HUES6 (cell line): Measurements from ENCODE around the gene MX2.
"Not testable (repeated sequence)": the region's sequence is repeated elsewhere in the genome, so short reads cannot be mapped to it uniquely, and the experiment has no call there.

Experiments used
- H3K27ac ChIP-seq: 2 replicates; pipeline ENCODE4 v1.7.0; 2013; ENCODE audit warnings: low read depth, mild to moderate bottlenecking, low read length, inconsistent platforms
- H3K27me3 ChIP-seq: 2 replicates; pipeline ENCODE4 v1.6.1; 2013; ENCODE audit warnings: low read length; ENCODE audit not compliant: control insufficient read depth, insufficient read depth
- H3K36me3 ChIP-seq: 2 replicates; pipeline ENCODE4 v1.6.1; 2013; ENCODE audit warnings: low read length; ENCODE audit not compliant: control insufficient read depth, insufficient read depth
- H3K4me1 ChIP-seq: 2 replicates; pipeline ENCODE4 v1.6.1; 2013; ENCODE audit warnings: low read length; ENCODE audit not compliant: control insufficient read depth, insufficient read depth
- H3K4me3 ChIP-seq: 2 replicates; pipeline ENCODE4 v1.5.1; 2013; ENCODE audit warnings: low read depth, low read length
- H3K9ac ChIP-seq: one replicate; pipeline ENCODE4 v1.6.1; 2013; ENCODE audit warnings: mild to moderate bottlenecking, low read length
- H3K9me3 ChIP-seq: 2 replicates; pipeline ENCODE4 v1.6.1; 2013; ENCODE audit warnings: low read depth, low read length; ENCODE audit not compliant: control insufficient read depth, insufficient read depth

The MX2 gene, protein sequence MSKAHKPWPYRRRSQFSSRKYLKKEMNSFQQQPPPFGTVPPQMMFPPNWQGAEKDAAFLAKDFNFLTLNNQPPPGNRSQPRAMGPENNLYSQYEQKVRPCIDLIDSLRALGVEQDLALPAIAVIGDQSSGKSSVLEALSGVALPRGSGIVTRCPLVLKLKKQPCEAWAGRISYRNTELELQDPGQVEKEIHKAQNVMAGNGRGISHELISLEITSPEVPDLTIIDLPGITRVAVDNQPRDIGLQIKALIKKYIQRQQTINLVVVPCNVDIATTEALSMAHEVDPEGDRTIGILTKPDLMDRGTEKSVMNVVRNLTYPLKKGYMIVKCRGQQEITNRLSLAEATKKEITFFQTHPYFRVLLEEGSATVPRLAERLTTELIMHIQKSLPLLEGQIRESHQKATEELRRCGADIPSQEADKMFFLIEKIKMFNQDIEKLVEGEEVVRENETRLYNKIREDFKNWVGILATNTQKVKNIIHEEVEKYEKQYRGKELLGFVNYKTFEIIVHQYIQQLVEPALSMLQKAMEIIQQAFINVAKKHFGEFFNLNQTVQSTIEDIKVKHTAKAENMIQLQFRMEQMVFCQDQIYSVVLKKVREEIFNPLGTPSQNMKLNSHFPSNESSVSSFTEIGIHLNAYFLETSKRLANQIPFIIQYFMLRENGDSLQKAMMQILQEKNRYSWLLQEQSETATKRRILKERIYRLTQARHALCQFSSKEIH

DNA sequence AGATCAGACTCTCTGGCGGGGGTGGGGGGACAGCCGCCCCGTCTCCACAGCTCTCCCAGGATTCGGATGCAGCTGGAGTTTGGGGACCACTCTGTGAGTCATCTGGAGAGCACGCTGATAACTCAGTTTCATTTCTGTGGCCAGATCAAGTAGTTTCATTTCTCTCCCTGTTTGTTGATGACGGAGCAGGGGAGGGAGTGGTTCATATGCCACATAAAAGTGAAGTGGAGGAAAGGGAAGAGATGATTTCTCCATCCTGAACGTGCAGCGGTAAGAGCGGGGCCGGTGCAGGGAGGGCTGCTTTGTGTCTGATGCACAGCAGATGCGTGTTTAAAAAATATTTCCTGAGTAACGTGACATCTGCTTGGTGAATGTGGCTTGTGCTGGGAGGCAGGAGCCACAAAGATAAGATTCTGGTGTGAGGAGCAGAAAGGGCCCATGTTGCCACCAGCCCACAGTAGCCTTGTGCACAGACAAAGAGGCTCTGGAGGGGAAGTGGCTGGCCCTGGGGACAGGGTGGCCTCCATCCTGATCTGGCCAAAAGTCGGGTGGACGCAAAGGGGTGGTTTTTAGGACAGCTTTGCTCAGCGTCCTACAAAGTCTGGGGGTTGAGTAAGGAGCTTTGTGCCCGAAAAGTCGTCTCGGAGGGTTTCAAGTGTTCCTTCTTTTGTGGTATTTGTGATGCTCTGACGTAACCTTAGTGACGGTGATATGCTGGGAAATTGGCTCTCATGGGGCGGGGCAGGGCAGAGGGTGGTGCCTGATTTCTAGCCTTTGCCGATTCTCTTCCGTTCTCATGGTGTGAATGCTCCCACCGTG lies at the start of gene MX2:
TSS of gene MX2 (plus strand) at position 242 of the 819 bp plus-strand sequence. CDS start 14,880 bp downstream, outside the sequence.
- Histone ChIP-seq H3K9ac (no peak within 1 kb of the TSS), H3K27ac (no peak within 1 kb of the TSS), H3K4me3 (no peak within 1 kb of the TSS), H3K36me3 (no peaks in the 10 kb centered on the region), H3K27me3 (no peaks in the 10 kb centered on the region), H3K9me3 (no peaks in the 10 kb centered on the region), H3K4me1 (peaks cover 12% of the 10 kb centered on the region)

DNA sequence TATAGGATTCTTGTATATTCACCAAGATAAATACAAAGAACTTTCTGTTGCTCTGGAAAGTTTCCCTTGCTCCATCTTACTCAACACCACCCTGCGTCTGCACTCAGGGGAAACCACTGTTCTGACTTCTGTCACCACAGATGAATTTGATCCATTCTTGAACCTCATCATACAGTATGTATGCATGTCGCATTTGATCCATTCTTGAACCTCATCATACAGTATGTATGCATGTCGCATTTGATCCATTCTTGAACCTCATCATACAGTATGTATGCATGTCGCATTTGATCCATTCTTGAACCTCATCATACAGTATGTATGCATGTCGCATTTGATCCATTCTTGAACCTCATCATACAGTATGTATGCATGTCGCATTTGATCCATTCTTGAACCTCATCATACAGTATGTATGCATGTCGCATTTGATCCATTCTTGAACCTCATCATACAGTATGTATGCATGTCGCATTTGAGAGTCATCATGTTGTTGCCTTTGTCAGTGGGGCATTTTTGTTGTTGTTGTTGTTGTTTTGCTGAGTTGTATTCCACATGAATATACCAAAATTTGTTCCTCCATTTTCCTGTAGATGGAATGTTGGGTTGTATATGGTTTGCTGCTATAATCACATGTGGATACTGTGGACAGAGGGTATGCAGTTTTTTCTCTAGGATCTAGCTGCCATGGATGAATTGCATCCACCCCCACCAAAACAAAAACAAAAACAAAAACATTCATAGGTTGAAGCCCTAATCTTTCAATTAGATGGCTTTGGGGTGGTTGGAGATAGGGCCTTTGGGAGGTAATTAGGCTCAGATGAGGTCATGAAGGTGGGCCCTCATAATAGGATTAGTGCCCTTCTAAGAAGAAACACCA lies 48.3 kb upstream of the MX2 start:
- H3K9me3 ChIP-seq, H3K4me3 ChIP-seq, H3K36me3 ChIP-seq, H3K27ac ChIP-seq, H3K4me1 ChIP-seq, H3K9ac ChIP-seq: not testable (repeated sequence)
- H3K27me3 ChIP-seq: peaks cover 41% of the 10 kb centered on the region

DNA sequence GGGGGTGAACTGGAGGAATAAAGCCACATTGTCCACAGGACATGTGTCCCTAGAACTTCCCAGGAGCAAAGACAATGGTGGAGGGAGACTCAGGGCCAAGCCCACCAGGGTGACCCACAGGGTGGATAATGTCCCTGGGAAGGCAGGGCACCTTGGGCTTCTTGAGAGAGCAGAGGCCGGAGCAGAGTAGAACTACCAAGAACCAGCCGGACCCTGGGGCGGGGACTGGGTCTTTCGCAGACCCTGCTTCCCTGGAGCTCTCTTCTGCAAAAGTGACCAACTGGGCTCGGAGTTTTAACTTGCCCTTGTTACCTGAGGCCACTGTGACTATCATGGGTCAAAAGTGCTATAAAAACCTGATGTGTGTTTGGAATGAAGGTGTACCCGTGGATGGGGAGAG lies 46.1 kb upstream of the MX2 start:
- Histone ChIP-seq H3K4me1 (peaks cover 7% of the 10 kb centered on the region), H3K9me3 (no peaks in the 10 kb centered on the region), H3K9ac (no peak overlapping the region), H3K4me3 (no peak overlapping the region), H3K27ac (no peak overlapping the region), H3K27me3 (peaks cover 35% of the 10 kb centered on the region), H3K36me3 (no peaks in the 10 kb centered on the region)

DNA sequence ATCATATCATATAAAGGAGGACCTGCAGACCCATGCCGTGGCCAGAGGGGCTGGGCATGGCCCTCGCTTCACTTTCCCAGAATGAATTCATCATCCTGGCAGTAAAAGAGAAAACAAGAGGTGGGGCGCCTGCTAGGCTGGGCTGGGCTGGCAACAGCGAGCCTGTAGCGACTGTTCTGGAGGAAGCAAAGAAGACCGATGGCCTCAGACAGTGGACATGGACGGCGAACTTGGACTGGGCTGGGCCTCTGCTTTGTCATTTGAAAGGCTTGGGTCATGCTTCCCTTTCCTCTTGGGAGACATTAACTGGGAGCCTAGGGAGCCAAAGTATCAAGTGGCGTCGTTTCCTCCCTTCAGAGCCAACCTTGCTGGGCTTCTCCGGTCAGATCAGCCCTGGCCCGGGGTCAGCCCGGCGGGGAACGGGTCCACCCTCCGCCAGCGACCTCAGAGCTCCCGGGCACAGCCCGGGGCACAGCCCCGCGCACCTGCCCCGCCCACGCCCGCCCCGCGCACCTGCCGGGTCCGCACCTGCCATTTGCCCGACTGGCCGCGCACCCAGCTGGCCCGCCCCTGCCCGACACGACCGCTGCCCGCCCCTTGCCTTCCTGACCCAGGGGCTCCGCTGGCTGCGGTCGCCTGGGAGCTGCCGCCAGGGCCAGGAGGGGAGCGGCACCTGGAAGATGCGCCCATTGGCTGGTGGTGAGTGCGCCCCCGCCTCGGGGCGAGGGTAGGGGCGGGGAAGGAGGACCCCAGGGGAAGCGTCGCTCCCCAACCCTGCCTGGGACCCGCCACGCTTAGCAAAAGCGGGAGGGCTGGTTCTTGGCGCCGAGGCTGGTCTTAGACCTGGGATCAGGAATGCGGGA lies 45.4 kb upstream of the MX2 start, which contains the start of gene FAM3B:
TSS of gene FAM3B (plus strand) at position 602 of the 863 bp plus-strand sequence. CDS start at position 681, 79 bp downstream.
- H3K4me3 ChIP-seq: peak within 1 kb of the TSS; percentile 71
- peaks cover 7% of the 10 kb centered on the region for H3K4me1 ChIP-seq
- peak within 1 kb of the TSS; percentile 44 for H3K9ac ChIP-seq
- no peak within 1 kb of the TSS for H3K27ac ChIP-seq
- H3K27me3 ChIP-seq: peaks cover 35% of the 10 kb centered on the region
- H3K9me3 ChIP-seq: no peaks in the 10 kb centered on the region
- no peaks in the 10 kb centered on the region for H3K36me3 ChIP-seq

DNA sequence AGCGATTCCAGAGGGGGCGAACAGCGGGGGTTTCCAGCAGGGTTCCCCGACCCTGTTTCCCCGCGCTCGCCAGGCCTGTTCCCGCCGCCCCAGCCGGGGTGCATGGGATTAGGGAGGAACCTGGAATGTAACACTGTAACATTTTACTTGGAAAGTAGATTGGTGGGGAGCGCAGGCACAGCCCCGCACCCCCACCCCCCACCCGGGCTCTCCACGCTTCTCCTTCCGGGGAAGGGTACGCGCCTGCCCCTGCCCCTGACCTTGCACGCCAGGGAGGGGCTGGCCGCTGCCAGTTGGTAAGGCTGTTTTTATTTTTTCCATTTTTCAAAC lies 44.8 kb upstream of the MX2 start:
- Histone ChIP-seq H3K27me3 (peaks cover 35% of the 10 kb centered on the region), H3K27ac (no peak overlapping the region), H3K4me1 (peaks cover 7% of the 10 kb centered on the region), H3K36me3 (no peaks in the 10 kb centered on the region), H3K4me3 (peak overlapping the region; percentile 71), H3K9me3 (no peaks in the 10 kb centered on the region), H3K9ac (peak overlapping the region; percentile 44)

DNA sequence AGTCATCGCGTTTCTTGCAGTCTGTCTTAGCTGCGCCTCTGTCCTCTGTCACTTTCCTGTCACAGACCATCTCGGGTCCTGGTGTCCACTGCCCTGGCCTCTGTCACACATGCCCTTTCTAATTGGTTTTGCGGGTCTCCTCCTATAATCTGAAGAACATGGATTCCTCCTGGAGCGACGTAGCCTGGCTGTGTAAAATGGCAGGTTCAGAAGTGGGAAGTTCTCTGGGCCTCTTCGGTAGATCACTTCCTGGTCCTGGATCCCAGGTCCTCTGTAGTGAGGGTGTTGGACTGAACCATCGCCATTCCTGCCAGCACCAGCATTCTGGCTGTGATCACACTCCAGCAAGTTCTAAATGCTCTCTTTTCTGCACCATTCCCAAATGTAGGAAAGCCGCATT lies 44.4 kb upstream of the MX2 start:
- H3K4me3 ChIP-seq: peak overlapping the region; percentile 71
- peaks cover 10% of the 10 kb centered on the region for H3K4me1 ChIP-seq
- no peaks in the 10 kb centered on the region for H3K36me3 ChIP-seq
- H3K27ac ChIP-seq: no peak overlapping the region
- H3K9ac ChIP-seq: no peak overlapping the region
- H3K27me3 ChIP-seq: peaks cover 35% of the 10 kb centered on the region
- H3K9me3 ChIP-seq: no peaks in the 10 kb centered on the region

DNA sequence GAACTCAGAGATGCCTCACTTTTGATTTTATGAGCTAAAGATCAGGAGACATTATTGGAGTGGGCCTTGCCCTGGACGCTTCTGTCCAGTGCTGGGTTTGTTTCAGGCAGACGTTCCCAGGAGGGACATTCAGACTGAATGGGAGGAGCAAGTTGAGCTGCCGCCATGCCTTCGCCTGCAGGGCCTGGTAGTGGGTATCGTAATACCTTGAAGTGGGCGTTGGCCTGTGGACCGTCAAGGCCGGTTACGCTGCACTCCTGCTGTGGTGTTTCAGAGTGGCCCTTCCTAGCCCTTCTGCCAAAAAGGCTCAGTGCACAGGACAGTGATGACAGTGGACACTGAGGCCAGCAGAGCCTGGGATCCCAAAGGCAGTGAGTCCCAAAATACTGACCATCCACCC lies 43.6 kb upstream of the MX2 start:
- Histone ChIP-seq H3K9me3 (no peaks in the 10 kb centered on the region), H3K27me3 (peaks cover 35% of the 10 kb centered on the region), H3K27ac (no peak overlapping the region), H3K9ac (no peak overlapping the region), H3K4me3 (no peak overlapping the region), H3K36me3 (no peaks in the 10 kb centered on the region), H3K4me1 (peaks cover 17% of the 10 kb centered on the region)

DNA sequence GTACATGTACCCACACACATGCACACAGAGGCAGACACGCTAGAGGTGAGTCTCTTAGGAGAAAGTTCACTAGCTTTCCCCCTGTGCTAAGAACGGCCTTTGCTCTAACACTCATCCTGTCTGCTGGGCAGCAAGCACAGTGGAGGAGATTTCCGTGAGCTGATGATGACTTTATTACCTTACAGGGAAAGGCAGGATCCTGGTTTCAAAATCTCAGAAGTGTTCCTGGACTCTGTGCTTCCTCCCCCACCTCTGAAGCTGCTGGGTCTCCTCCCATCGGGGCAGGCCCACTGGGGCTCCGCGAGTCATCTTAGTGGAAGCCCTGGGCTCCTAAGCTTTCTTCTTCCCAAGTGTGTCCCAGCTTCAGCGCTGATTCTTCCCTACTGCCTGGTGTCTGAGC lies 42.6 kb upstream of the MX2 start:
- Histone ChIP-seq H3K4me1 (peaks cover 17% of the 10 kb centered on the region), H3K9me3 (no peaks in the 10 kb centered on the region), H3K4me3 (no peak overlapping the region), H3K27me3 (peaks cover 35% of the 10 kb centered on the region), H3K9ac (no peak overlapping the region), H3K27ac (no peak overlapping the region), H3K36me3 (no peaks in the 10 kb centered on the region)

DNA sequence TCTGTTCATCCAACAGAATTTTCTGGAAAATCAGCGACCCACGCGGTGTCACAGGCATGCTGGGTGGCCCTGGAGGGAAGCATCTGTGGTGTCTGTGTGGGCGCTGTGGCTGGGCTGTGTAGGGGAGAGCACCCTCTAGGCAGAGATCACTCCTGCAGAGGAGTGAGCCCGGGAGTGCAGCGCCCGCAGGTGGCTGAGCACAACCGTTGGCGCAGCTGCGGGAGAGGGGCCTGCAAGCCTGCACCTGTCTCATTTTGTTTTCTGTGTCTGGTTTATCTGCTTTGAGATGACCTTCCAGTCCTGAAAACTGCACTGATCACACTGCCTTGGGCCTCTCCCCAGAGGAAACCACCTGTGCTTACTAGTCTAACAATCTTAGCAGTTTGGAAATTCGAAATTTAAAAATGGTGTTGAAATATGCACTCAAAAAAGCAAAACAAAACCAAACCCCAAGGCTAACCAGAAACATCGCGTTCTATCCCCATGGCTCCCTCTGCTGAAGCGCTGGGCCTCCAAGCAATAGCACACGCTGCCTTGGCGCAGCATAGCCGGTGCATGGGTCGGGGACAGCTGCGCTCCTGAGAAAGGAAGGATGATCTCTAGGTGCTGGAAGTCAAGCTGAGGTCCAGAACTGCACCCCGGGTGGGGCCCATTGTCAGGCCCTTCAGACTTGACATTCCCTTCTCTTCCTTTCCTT lies 40.5 kb upstream of the MX2 start:
- no peak overlapping the region for H3K4me3 ChIP-seq
- no peaks in the 10 kb centered on the region for H3K9me3 ChIP-seq
- H3K9ac ChIP-seq: no peak overlapping the region
- no peak overlapping the region for H3K27ac ChIP-seq
- peaks cover 16% of the 10 kb centered on the region for H3K27me3 ChIP-seq
- peaks cover 17% of the 10 kb centered on the region for H3K4me1 ChIP-seq
- H3K36me3 ChIP-seq: no peaks in the 10 kb centered on the region
